Frontal cortex (tissue), 4 donors: ENCODE measurements around the gene ARIH1. TPM values are rescaled to one million over a fixed set of nuclear protein-coding genes. Genes with fewer than 3 reads are reported as not detected.
A peak's percentile ranks its signal among the peaks of the same experiment; 100 is the strongest.
"Not testable (repeated sequence)": the region's sequence is repeated elsewhere in the genome, so short reads cannot be mapped to it uniquely, and the experiment has no call there.

Source experiments
- DNase-seq, 2 donors: peaks; one replicate each; pipeline ENCODE4 v3.0.0; 2012; ENCODE audit warnings: low spot score in 2 of 2
- FAIRE-seq: peaks from 2 replicates; lab custom pipeline; 2012; peaks lifted over from hg19 to GRCh38; lab: Jason Lieb, UNC
- total RNA-seq: library from RNA; depleted of rRNA; stranded (reverse); fragments of >200 nt; gene quantifications from one replicate; pipeline ENCODE4 v1.2.3, GENCODE V29; 2014
- donor health status: control.
- donor health status: control.
- donor health status: control.

ARIH1 gene
- total RNA-seq: 31.4 TPM

GRCh38 chr15:72473614-72474465 is at the start of gene ARIH1:
ARIH1 (plus strand) TSS chr15:72474330; CDS start chr15:72474640, 310 bp downstream.
- FAIRE-seq (no peak), DNase-seq (peak; percentile 92 to 95)

- FAIRE-seq (no peak), DNase-seq (no peak)
These were observed 47.4 kb upstream of the ARIH1 start for GRCh38 chr15:72426753-72427152.

- no peak for FAIRE-seq
- no peak for DNase-seq
These were observed 36.3 kb upstream of the ARIH1 start for GRCh38 chr15:72437650-72438316.

GRCh38 chr15:72442848-72443247 is 31.3 kb upstream of the ARIH1 start:
- not testable (repeated sequence) for FAIRE-seq, DNase-seq

- FAIRE-seq: no peak
- no peak for DNase-seq
These were observed 28.7 kb upstream of the ARIH1 start for GRCh38 chr15:72445426-72445825.

- FAIRE-seq (no peak), DNase-seq (no peak)
These were observed 23.3 kb upstream of the ARIH1 start for GRCh38 chr15:72450805-72451204.

GRCh38 chr15:72451224-72451623 is 22.9 kb upstream of the ARIH1 start:
- FAIRE-seq (no peak), DNase-seq (no peak)

- FAIRE-seq: no peak
- no peak for DNase-seq
These were observed 17.4 kb upstream of the ARIH1 start for GRCh38 chr15:72456684-72457083.

- no peak for FAIRE-seq
- DNase-seq: no peak
These were observed 13.7 kb upstream of the ARIH1 start for GRCh38 chr15:72460402-72460801.

- FAIRE-seq: no peak
- DNase-seq: no peak
These were observed 10.4 kb upstream of the ARIH1 start for GRCh38 chr15:72463702-72464101.

- DNase-seq (no peak), FAIRE-seq (no peak)
These were observed 9.9 kb upstream of the ARIH1 start for GRCh38 chr15:72464251-72464650.

- FAIRE-seq (no peak), DNase-seq (no peak)
These were observed 6.0 kb upstream of the ARIH1 start for GRCh38 chr15:72468103-72468502.

GRCh38 chr15:72472992-72473610 is 1.0 kb upstream of the ARIH1 start:
- no peak for FAIRE-seq
- no peak for DNase-seq

GRCh38 chr15:72474466-72474911 is 359 bp downstream of the ARIH1 start:
- DNase-seq: no peak
- no peak for FAIRE-seq

- FAIRE-seq: no peak
- DNase-seq: peak; percentile 14 to 34
These were observed 940 bp downstream of the ARIH1 start for GRCh38 chr15:72474912-72475628.

GRCh38 chr15:72475674-72476073 is 1.5 kb downstream of the ARIH1 start:
- no peak for FAIRE-seq
- no peak for DNase-seq

- not testable (repeated sequence) for FAIRE-seq, DNase-seq
These were observed 2.2 kb downstream of the ARIH1 start for GRCh38 chr15:72476330-72476729.

GRCh38 chr15:72481015-72481659 is 7.0 kb downstream of the ARIH1 start:
- FAIRE-seq: no peak

GRCh38 chr15:72482275-72482674 is 8.1 kb downstream of the ARIH1 start:
- no peak for DNase-seq
- no peak for FAIRE-seq

More at GRCh38 chr15:72481015-72481659, 7.0 kb downstream of the ARIH1 start:
- no peak for DNase-seq

GRCh38 chr15:72483279-72483678 is 9.1 kb downstream of the ARIH1 start:
- DNase-seq (no peak), FAIRE-seq (no peak)
